AG10803 (cell line): ENCODE results near the gene TMEM43.
A peak's percentile ranks its signal among the peaks of the same experiment; 100 is the strongest.

Experiments
- DNase-seq: peaks from one replicate; pipeline ENCODE4 v3.0.0; 2010; ENCODE audit warnings: low read depth
- H3K4me3 ChIP-seq: 2 replicates; pipeline ENCODE4 v1.5.1; 2011; ENCODE audit warnings: mild to moderate bottlenecking, low read length, control low read depth
- TF ChIP-seq, protein P1 (sequence below): conservative IDR thresholded peaks from 2 replicates; pipeline ENCODE4 v1.5.1; 2011; ENCODE audit warnings: mild to moderate bottlenecking, low read length, control low read depth, inconsistent platforms

TMEM43 gene

GRCh38 chr3:14124223-14124614 lies 633 bp upstream of the TMEM43 start:
- TF ChIP-seq, protein P1, sequence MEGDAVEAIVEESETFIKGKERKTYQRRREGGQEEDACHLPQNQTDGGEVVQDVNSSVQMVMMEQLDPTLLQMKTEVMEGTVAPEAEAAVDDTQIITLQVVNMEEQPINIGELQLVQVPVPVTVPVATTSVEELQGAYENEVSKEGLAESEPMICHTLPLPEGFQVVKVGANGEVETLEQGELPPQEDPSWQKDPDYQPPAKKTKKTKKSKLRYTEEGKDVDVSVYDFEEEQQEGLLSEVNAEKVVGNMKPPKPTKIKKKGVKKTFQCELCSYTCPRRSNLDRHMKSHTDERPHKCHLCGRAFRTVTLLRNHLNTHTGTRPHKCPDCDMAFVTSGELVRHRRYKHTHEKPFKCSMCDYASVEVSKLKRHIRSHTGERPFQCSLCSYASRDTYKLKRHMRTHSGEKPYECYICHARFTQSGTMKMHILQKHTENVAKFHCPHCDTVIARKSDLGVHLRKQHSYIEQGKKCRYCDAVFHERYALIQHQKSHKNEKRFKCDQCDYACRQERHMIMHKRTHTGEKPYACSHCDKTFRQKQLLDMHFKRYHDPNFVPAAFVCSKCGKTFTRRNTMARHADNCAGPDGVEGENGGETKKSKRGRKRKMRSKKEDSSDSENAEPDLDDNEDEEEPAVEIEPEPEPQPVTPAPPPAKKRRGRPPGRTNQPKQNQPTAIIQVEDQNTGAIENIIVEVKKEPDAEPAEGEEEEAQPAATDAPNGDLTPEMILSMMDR, result no peak
- DNase-seq, result peak; percentile 40
- H3K4me3 ChIP-seq, result peak overlapping the region; percentile 99

- TF ChIP-seq, protein P1, result peak; percentile 38
- peak; percentile 96 for DNase-seq
- H3K4me3 ChIP-seq, result peak overlapping the region; percentile 99
Measured at GRCh38 chr3:14125193-14126016, 553 bp downstream of the TMEM43 start.

- DNase-seq, result no peak
- H3K4me3 ChIP-seq, result peak overlapping the region; percentile 99
- TF ChIP-seq, protein P1, result no peak
Measured at GRCh38 chr3:14126017-14126886, 1.4 kb downstream of the TMEM43 start.

- DNase-seq, result no peak
- TF ChIP-seq, protein P1, result no peak
- H3K4me3 ChIP-seq, result peak overlapping the region; percentile 99
Measured at GRCh38 chr3:14126887-14127505, 2.1 kb downstream of the TMEM43 start.

DNA sequence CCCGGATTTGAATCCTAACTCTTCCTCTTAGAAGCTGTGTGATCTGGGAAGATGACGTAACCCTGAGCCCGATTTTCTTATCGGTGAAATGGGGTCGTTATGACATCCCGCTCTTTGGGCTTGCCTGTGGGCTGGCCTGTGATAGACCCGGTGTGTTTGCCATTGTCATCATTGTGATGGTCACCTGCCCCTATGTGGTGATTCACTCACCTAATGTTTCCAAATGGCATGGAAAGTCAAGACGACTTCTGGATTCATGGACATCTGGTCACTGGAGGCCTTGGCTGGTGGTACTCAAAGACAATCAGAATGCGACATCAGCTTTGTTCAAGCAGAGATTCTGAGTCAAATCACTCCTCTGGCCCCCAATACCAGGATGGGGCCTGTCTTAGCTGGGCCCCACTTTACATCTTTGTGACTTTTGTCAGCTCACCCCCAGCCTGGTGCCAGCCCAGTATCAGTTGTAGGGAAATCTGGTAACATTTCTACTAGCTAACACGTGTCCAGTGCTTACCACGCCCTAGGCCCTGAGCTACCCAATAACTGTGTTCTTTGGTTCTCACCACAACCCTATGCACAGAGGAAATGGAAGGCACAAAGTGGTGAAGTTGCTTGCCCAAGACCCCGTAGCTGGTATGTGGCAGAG lies 2.8 kb downstream of the TMEM43 start:
- TF ChIP-seq, protein P1, result no peak
- no peak overlapping the region; the same call in 1 of the 2 replicates for H3K4me3 ChIP-seq
- DNase-seq, result no peak

DNA sequence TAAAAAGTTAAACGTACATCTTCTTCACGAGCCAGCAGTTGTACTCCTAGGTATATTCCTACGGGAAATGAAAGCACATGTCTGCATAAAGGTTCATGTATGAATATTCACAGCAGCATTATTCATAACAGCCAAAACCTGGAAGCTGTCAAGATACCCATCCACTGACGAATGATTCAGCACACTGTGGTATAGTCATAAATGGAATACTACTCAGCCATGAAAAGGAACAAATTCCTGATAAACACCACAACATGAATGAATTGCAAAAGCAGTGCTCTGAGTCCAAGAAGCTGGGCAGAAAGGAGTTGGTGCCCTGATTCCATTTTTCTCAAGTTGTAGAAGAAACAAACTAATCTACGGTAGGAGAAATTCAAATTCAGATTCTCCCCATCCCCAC lies 3.9 kb downstream of the TMEM43 start:
- TF ChIP-seq, protein P1, result no peak
- H3K4me3 ChIP-seq, result no peak overlapping the region
- no peak for DNase-seq
